Coronary artery (tissue), 2 donors: ENCODE measurements around the gene CPA4.

Experiments used
- DNase-seq: peaks from one replicate; pipeline ENCODE4 v3.0.0-alpha.2; 2017; ENCODE audit warnings: low spot score
- H3K27ac ChIP-seq, 2 donors: fragments of 200-600 bp; sonication (generic); one replicate each; pipeline ENCODE4 v1.5.1; 2016 to 2019
- H3K4me3 ChIP-seq: fragments of 200-600 bp; sonication (generic); 2 replicates; pipeline ENCODE4 v1.5.1; 2016; ENCODE audit warnings: mild to moderate bottlenecking, moderate library complexity
- TF ChIP-seq, protein P1 (sequence below): fragments of 200-600 bp; sonication (generic); IDR thresholded peaks from one replicate; pipeline ENCODE4 v1.5.1; 2019; ENCODE audit warnings: antibody characterized with exemption

CPA4 gene

DNA sequence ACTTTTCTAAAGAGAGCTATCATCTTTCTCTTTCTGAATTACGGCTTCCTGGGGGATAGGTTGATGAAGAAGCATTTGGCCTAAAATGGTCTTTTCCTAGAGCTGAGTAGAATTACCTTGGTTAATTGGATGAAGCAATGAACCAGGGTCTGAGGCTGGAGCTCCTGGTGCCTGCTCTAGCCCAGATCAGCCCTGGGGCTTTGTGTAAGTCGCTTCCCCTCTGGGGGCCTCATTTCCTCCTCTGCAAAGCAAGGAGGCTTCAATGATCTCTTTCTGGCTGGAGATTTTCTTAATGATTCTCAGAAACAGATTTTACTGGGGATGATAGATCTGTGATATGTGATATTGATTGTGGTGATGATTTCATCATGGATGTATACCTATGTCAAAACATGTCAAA, 29.8 kb upstream of the CPA4 start:
- TF ChIP-seq, protein P1, sequence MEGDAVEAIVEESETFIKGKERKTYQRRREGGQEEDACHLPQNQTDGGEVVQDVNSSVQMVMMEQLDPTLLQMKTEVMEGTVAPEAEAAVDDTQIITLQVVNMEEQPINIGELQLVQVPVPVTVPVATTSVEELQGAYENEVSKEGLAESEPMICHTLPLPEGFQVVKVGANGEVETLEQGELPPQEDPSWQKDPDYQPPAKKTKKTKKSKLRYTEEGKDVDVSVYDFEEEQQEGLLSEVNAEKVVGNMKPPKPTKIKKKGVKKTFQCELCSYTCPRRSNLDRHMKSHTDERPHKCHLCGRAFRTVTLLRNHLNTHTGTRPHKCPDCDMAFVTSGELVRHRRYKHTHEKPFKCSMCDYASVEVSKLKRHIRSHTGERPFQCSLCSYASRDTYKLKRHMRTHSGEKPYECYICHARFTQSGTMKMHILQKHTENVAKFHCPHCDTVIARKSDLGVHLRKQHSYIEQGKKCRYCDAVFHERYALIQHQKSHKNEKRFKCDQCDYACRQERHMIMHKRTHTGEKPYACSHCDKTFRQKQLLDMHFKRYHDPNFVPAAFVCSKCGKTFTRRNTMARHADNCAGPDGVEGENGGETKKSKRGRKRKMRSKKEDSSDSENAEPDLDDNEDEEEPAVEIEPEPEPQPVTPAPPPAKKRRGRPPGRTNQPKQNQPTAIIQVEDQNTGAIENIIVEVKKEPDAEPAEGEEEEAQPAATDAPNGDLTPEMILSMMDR, result no peak
- Histone ChIP-seq H3K4me3 (no peak overlapping the region), H3K27ac (no peak overlapping the region)
- no peak for DNase-seq

DNA sequence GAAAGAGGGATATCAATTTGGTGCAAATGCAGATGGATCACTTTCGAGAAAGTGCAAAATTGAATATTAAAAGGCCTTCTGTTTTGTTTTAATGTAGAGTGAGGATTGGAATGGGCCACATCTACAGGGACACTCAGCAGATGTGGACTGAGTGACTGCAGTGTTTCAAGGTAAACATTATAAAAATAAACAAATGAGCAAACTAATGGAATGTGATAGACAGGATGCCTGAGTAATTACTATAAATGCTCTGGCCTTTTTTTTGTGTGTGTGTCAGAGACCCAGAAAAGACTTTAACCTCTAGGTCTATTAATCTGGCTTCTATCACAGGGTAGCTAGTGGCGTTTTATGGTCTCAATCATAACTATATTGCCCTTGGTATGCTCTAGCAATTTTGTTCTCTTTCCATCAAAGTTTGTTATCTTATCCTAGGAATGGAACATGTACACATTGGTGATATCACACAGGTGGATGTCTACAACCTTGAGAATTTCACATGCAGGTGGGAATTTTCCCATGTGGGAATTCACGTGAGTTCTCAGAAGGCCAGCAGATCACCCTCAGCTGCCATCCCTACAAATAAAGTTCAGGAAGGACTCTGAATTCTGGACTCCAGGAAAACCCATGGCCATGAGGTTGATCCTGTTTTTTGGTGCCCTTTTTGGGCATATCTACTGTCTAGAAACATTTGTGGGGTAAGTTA, 26.6 kb upstream of the CPA4 start, which contains the start of gene CPA2:
Gene CPA2 (plus strand): TSS at position 606 of the 703 bp plus-strand sequence. CDS start 19 bp downstream, at position 625.
- TF ChIP-seq, protein P1, result no peak
- Histone ChIP-seq H3K4me3 (no peak within 1 kb of the TSS), H3K27ac (no peak within 1 kb of the TSS)
- no peak for DNase-seq

DNA sequence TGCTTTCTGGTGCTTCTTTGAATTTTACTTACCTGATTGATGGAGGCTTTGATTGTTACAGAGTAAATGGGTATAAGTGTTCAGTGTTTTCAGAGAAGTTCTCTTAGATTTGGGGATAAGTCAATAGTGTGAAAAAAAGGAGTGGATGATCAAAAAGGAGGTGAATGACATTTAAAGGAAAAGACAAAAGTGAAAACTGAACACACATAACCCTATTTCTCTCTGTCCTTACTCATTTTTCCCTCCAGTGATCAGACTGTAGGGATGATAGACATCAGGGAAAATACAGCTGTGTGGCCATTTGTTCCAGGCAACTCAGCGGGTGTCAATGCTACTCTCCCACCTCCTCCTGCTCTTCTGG, 26.0 kb upstream of the CPA4 start:
- no peak for DNase-seq
- TF ChIP-seq, protein P1, result no peak
- Histone ChIP-seq H3K4me3 (no peak overlapping the region), H3K27ac (no peak overlapping the region)

DNA sequence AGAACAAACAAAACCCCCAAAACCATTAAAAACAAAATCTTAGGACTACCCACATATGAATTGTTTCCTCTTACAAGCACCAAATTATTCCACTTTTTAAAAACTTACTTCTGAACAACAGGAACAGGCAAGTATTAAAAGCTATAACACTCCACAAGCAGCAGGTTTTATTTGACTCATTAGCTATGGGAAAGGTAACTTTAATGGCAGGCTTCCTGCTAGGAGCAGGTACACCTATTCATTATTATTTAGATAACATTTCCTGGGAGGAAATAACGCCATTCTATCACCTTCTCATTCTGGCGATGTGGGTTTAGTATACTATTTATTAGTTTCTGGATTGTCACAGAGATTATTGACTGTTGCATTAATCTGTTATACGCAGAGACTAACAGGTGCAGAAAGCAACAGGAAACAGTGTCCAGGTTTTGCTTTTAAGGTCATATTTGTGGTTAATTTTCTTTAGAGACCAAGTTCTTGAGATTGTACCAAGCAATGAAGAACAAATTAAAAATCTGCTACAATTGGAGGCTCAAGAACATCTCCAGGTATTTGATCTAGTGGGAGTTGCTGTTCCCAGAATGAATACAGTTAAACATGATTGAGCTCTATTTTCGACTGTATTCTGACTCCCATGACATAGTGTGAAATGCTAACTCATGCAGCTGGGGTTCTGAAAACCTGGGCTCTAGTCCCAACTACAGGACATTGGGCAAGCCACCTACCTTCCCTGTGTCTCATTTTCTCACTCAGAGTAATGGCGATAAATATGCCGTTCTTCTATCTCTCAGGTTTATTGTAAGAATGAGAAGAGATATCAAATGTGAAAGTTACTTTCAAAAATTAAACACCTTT, 24.3 kb upstream of the CPA4 start:
- H3K27ac ChIP-seq, result no peak overlapping the region
- TF ChIP-seq, protein P1, result no peak
- H3K4me3 ChIP-seq, result no peak overlapping the region
- no peak for DNase-seq

DNA sequence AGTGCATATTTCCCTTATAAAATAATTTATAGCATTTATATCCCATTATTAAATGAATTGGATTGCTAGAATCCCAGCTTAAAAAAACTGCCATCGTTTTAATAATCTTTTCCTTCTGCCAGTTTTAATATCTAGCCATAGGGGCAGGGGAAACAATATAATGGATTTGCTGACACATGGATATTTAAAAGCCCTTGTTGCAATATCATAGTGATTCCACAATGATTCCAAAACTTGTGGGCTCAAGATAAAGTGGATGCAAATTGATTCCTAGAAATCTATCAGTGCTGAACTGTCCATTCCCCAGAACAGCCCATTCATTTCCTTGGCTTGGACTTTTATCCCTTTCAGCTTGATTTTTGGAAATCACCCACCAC, 23.7 kb upstream of the CPA4 start:
- no peak for DNase-seq
- no peak overlapping the region for H3K4me3 ChIP-seq
- no peak overlapping the region for H3K27ac ChIP-seq
- TF ChIP-seq, protein P1, result no peak

DNA sequence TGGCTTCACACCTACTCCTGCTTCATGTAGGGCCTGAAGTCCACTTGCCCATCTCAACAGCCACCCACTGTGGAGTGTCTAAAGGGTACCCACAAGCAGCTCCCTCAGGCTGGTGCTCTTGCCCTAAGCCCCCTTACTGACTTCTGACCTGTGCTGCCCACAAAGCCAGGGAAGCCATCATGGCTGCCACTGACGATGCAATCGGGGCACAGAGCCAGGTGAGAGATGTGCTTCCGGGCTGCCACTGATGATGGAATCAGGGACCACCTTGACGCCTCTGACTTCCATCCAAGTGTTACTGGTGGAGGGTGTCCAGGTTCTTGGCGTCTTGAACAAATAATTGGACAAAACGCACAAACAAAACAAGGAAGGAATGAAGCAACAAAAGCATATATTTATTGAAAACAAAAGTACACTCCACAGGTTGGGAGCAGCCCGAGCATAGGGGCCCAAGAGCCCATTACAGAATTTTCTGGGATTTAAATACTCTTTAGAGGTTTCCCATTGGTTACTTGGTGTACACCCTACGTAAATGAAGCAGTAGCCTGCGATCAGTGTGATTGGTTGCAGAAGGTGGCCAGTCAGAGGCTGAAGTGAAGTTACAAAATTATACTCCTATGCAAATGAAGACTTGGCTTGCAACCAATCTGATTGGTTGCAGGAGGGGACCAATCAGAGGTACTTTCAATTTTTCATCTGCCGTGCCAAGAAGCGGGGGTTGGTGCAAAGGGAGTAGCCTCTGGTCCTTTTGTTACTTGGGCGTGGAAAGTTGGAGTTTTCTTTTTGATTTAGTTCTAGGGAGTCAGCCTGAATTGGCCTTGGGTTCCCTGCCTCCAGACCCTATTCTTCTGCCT, 21.8 kb upstream of the CPA4 start:
- Histone ChIP-seq H3K27ac (no peak overlapping the region), H3K4me3 (no peak overlapping the region)
- TF ChIP-seq, protein P1, result no peak
- DNase-seq, result no peak
